OCI-LY1 (cell line): ENCODE results near the gene IQCK.

Source experiments
- H2AFZ ChIP-seq: fragments of 200-600 bp; sonication (generic), shearing (Covaris generic); 2 replicates; pipeline ENCODE4 v1.6.0; 2014; ENCODE audit warnings: antibody characterized with exemption, mild to moderate bottlenecking, low read length
- H3F3A ChIP-seq: fragments of 200-600 bp; sonication (generic), shearing (Covaris generic); 2 replicates; pipeline ENCODE4 v1.6.0; 2014; ENCODE audit warnings: mild to moderate bottlenecking, antibody characterized with exemption, low read length, moderate library complexity; ENCODE audit not compliant: insufficient read depth
- H3K27ac ChIP-seq: fragments of 200-600 bp; sonication (generic); 2 replicates; pipeline ENCODE4 v1.5.1; 2014; ENCODE audit warnings: low read length, mixed run types, mild to moderate bottlenecking, low read depth; ENCODE audit not compliant: poor library complexity, severe bottlenecking
- H3K27me3 ChIP-seq: fragments of 200-600 bp; sonication (generic); 2 replicates; pipeline ENCODE4 v1.6.0; 2014; ENCODE audit warnings: antibody characterized with exemption, mild to moderate bottlenecking, low read length, moderate library complexity; ENCODE audit not compliant: insufficient read depth
- H3K36me3 ChIP-seq: fragments of 200-600 bp; sonication (generic); 2 replicates; pipeline ENCODE4 v1.6.1; 2014; ENCODE audit warnings: mild to moderate bottlenecking, antibody characterized with exemption, low read length, moderate library complexity, mixed read lengths; ENCODE audit not compliant: insufficient read depth
- H3K4me1 ChIP-seq: fragments of 200-600 bp; sonication (generic); 2 replicates; pipeline ENCODE4 v1.5.1; 2014; ENCODE audit warnings: mild to moderate bottlenecking, low read length, moderate library complexity; ENCODE audit not compliant: insufficient read depth, severe bottlenecking
- H3K4me2 ChIP-seq: fragments of 200-600 bp; sonication (generic), shearing (Covaris generic); 2 replicates; pipeline ENCODE4 v1.6.1; 2014; ENCODE audit warnings: low read length
- H3K4me3 ChIP-seq: fragments of 200-600 bp; sonication (generic); 2 replicates; pipeline ENCODE4 v1.5.1; 2014; ENCODE audit warnings: low read length, low read depth, mild to moderate bottlenecking, mixed read lengths; ENCODE audit not compliant: poor library complexity, severe bottlenecking
- H3K79me2 ChIP-seq: fragments of 200-600 bp; shearing (Covaris generic); 2 replicates; pipeline ENCODE4 v1.6.1; 2016; ENCODE audit warnings: mixed run types, low read length, mixed read lengths; ENCODE audit not compliant: insufficient read depth
- H3K9ac ChIP-seq: fragments of 200-600 bp; sonication (generic), shearing (Covaris generic); 2 replicates; pipeline ENCODE4 v1.6.1; 2014; ENCODE audit warnings: mild to moderate bottlenecking, low read length, mixed read lengths
- H3K9me2 ChIP-seq: fragments of 200-600 bp; sonication (generic), shearing (Covaris generic); 2 replicates; pipeline ENCODE4 v1.6.1; 2014; ENCODE audit warnings: low read depth, mild to moderate bottlenecking, low read length, mixed read lengths
- H3K9me3 ChIP-seq: fragments of 200-600 bp; shearing (Covaris generic); 2 replicates; pipeline ENCODE4 v1.6.1; 2014; ENCODE audit warnings: low read length, mixed read lengths
- H4K20me1 ChIP-seq: fragments of 200-600 bp; sonication (generic), shearing (Covaris generic); 2 replicates; pipeline ENCODE4 v1.6.0; 2016; ENCODE audit warnings: mild to moderate bottlenecking, low read length; ENCODE audit not compliant: insufficient read depth
- CTCF ChIP-seq: fragments of 200-600 bp; sonication (generic), shearing (Covaris generic); IDR thresholded peaks from 2 replicates; pipeline ENCODE4 v1.5.1; 2017; ENCODE audit warnings: mild to moderate bottlenecking, antibody characterized with exemption, low read length, moderate library complexity, mixed read lengths
- EZH2 ChIP-seq: fragments of 200-600 bp; sonication (generic), shearing (Covaris generic); IDR thresholded peaks from 2 replicates; pipeline ENCODE4 v1.8.0; 2017; ENCODE audit warnings: borderline replicate concordance, mixed run types, mild to moderate bottlenecking, antibody characterized with exemption, low read length, moderate library complexity, mixed read lengths

The IQCK gene

DNA sequence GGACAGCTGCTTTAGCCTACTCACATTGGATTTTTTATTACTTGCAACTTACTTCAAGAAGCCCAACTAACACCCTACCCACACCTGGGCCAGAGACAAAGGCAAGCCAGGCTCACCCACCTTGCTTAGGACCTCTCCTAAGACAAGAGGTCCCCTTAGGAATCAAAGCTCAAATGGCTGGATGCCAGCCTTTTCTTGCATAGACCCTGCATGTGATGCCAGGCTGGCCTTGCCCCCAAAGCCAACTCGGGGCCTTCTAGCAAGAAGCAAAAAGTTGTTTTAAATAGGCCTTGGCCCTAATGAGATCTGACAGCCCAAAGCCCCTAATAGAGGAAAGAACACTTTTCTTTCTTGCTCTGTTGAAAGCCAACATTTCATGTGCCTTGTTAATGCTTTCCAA, 145.9 kb downstream of the IQCK start:
- Histone ChIP-seq H3F3A (no peaks in the 10 kb centered on the region), H2AFZ (no peak overlapping the region), H3K79me2 (no peaks in the 10 kb centered on the region), H3K27me3 (0 out of 2 replicates have a peak, but pooled peaks cover 4% of the 10 kb centered on the region), H3K9me3 (no peaks in the 10 kb centered on the region), H3K36me3 (no peaks in the 10 kb centered on the region), H3K4me3 (no peak overlapping the region), H3K9ac (no peak overlapping the region), H3K4me2 (no peak overlapping the region), H3K9me2 (no peaks in the 10 kb centered on the region), H3K4me1 (no peaks in the 10 kb centered on the region), H4K20me1 (no peaks in the 10 kb centered on the region), H3K27ac (no peak overlapping the region)
- TF ChIP-seq EZH2 (no peak), CTCF (no peak)

- no peaks in the 10 kb centered on the region for H4K20me1 ChIP-seq
- no peak overlapping the region for H3K27ac ChIP-seq
- H3K4me1 ChIP-seq: no peaks in the 10 kb centered on the region
- H3K9me3 ChIP-seq: no peaks in the 10 kb centered on the region
- H3F3A ChIP-seq: no peaks in the 10 kb centered on the region
- H3K9me2 ChIP-seq: no peaks in the 10 kb centered on the region
- TF ChIP-seq CTCF: no peak
- no peak overlapping the region for H3K4me3 ChIP-seq
- H3K9ac ChIP-seq: no peak overlapping the region
- no peak overlapping the region for H2AFZ ChIP-seq
- H3K79me2 ChIP-seq: no peaks in the 10 kb centered on the region
- H3K4me2 ChIP-seq: no peak overlapping the region
- 0 out of 2 replicates have a peak, but pooled peaks cover 4% of the 10 kb centered on the region for H3K27me3 ChIP-seq
- no peaks in the 10 kb centered on the region for H3K36me3 ChIP-seq
Observed at GRCh38 chr16:19864566-19864965, 146.5 kb downstream of the IQCK start.

DNA sequence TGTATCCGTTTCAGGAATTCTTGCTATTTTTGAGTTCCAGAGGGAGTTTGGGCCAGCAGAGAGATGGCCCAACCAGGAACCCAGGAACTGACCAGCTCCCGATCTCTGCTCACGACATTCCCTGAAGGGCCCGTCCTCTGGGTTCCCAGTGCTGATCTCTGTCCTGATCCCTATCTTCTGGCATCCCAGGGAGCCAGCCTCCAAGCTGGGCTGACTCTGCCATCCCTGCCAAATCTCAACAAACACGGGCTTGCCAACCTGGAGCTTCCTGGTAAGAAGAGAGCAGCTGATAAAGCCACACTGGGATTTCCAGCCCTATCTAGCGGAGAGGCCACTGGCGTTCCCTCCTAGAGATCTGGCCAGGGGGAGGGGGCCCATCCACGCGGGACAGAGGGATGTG, 150.3 kb downstream of the IQCK start:
- H3K79me2 ChIP-seq: no peaks in the 10 kb centered on the region
- H3K36me3 ChIP-seq: no peaks in the 10 kb centered on the region
- no peaks in the 10 kb centered on the region for H3F3A ChIP-seq
- no peak overlapping the region for H3K4me3 ChIP-seq
- no peaks in the 10 kb centered on the region for H3K9me3 ChIP-seq
- H3K4me2 ChIP-seq: no peak overlapping the region
- H3K27ac ChIP-seq: no peak overlapping the region
- no peaks in the 10 kb centered on the region for H3K9me2 ChIP-seq
- H3K27me3 ChIP-seq: 0 out of 2 replicates have a peak, but pooled peaks cover 4% of the 10 kb centered on the region
- H4K20me1 ChIP-seq: no peaks in the 10 kb centered on the region
- no peaks in the 10 kb centered on the region for H3K4me1 ChIP-seq
- H2AFZ ChIP-seq: no peak overlapping the region
- TF ChIP-seq CTCF (no peak), EZH2 (no peak)
- H3K9ac ChIP-seq: no peak overlapping the region
